ENCODE measurements around the gene C19orf44. TPM values are rescaled to one million over a fixed set of nuclear protein-coding genes. Genes with fewer than 3 reads are reported as not detected.
"Not testable (repeated sequence)": the region's sequence is repeated elsewhere in the genome, so short reads cannot be mapped to it uniquely, and the experiment has no call there.

C19orf44 gene
- total and polyA plus RNA-seq, 2 of the 4 experiments (the other 2 are of a cell fraction): 1.4 to 3.8 TPM

DNA sequence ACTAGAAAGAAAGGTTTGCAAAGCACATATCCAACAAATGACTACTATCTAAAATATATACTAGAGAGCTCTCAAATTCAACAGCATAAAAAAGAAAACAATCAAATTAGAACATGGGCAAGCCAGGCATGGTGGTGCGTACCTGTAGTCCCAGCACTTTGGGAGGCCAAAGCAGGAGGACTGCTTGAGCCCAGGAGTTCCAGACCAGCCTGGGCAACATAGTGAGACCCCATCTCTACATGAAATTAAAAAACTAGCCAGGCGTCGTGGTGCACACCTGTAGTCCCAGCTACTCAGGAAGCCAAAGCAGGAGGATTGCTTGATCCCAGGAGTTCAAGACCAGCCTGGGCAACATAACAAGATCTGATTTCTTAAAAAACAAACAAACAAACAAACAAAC is 47.3 kb upstream of the C19orf44 start:
- H3K27ac ChIP-seq (ENCODE audit: insufficient read depth, low read length); H2BK20ac ChIP-seq (ENCODE audit: low read depth, low read length); H3K14ac ChIP-seq (replicated peaks; ENCODE audit: low read depth, low read length); H2AK9ac ChIP-seq (replicated peaks; ENCODE audit: low read depth, low read length, poor library complexity); H4K8ac ChIP-seq (ENCODE audit: low read depth in 2 of 2, low read length in 2 of 2); H3K9ac ChIP-seq (ENCODE audit: low read depth, low read length); H3K4ac ChIP-seq (ENCODE audit: low read depth, low read length); in situ Hi-C loops (cut with MboI; ENCODE audit: low sequenced_read_pairs); H3K56ac ChIP-seq (ENCODE audit: extremely low read depth, insufficient read depth, low read length); intact Hi-C loops (cut with micrococcal nuclease); H3K18ac ChIP-seq (ENCODE audit: low read depth, low read length); DNase-seq; H2AK5ac ChIP-seq (ENCODE audit: low read depth, low read length); H2AFZ ChIP-seq (replicated peaks; ENCODE audit: low read length, poor library complexity); H3K4me2 ChIP-seq (ENCODE audit: low read depth, low read length); H3K36me3 ChIP-seq (ENCODE audit: control insufficient read depth, insufficient read depth, low read length); H2BK120ac ChIP-seq (ENCODE audit: low read depth, low read length); BruUV-seq (replicated peaks); H2BK15ac ChIP-seq (ENCODE audit: low read depth, low read length); H3K9me3 ChIP-seq (ENCODE audit: control insufficient read depth, insufficient read depth, low read length); H4K91ac ChIP-seq (ENCODE audit: insufficient read depth, low read depth, low read length); H3K4me3 ChIP-seq (ENCODE audit: insufficient read depth, low read depth, low read length); POLR2A ChIA-PET (ENCODE audit: unreplicated experiment); H3K23ac ChIP-seq (ENCODE audit: low read depth, low read length); dilution Hi-C loops (cut with HindIII; ENCODE audit: low sequenced_read_pairs, unreplicated experiment); H4K5ac ChIP-seq (ENCODE audit: low read depth, low read length); CTCF ChIA-PET; H2BK5ac ChIP-seq (ENCODE audit: low read depth, low read length, poor library complexity, severe bottlenecking); ATAC-seq (ENCODE audit: low read depth); H3K27me3 ChIP-seq (ENCODE audit: control insufficient read depth, insufficient read depth, low read length): not testable (repeated sequence)
- Histone ChIP-seq H3K79me1 (ENCODE audit: low read depth in 1 of 2, low read length in 2 of 2) (peaks cover 21 to 79% of the 10 kb centered on the region in 2 experiments), H3K9me1 (ENCODE audit: insufficient read depth, low read length) (peaks cover 25% of the 10 kb centered on the region), H4K20me1 (ENCODE audit: insufficient read depth, low read length) (peaks cover 57% of the 10 kb centered on the region), H3K4me1 (ENCODE audit: control insufficient read depth, insufficient read depth, low read length) (peaks cover 14% of the 10 kb centered on the region)
- no CpG with 5 or more reads among the region's 3 CpGs for WGBS, 2 experiments (ENCODE audit: extremely low coverage in 2 of 2, insufficient read length in 1 of 2)

All from IMR-90 (cell line).